Hepatocyte (in vitro differentiated cells): ENCODE data around the gene PRPF31. TPM values are rescaled to one million over a fixed set of nuclear protein-coding genes. Genes with fewer than 3 reads are reported as not detected.
A peak's percentile ranks its signal among the peaks of the same experiment; 100 is the strongest.

Experiments used
- DNase-seq: peaks from one replicate; pipeline ENCODE4 v3.0.0-alpha.2; 2016; ENCODE audit warnings: low spot score
- H2AFZ ChIP-seq: fragments of 200-600 bp; sonication (generic); 2 replicates; pipeline ENCODE4 v1.6.0; 2016; ENCODE audit warnings: antibody characterized with exemption, mild to moderate bottlenecking
- H3K27ac ChIP-seq: fragments of 200-600 bp; sonication (generic); 2 replicates; pipeline ENCODE4 v1.5.1; 2016; ENCODE audit warnings: mild to moderate bottlenecking
- H3K27me3 ChIP-seq: fragments of 200-600 bp; sonication (generic); 2 replicates; pipeline ENCODE4 v1.6.1; 2016
- H3K36me3 ChIP-seq: fragments of 200-600 bp; sonication (generic); replicated peaks from 2 replicates; pipeline ENCODE4 v1.5.1; 2016; ENCODE audit warnings: low read depth; ENCODE audit not compliant: insufficient read depth
- H3K4me1 ChIP-seq: fragments of 200-600 bp; sonication (generic); 2 replicates; pipeline ENCODE4 v1.5.1; 2016; ENCODE audit warnings: mild to moderate bottlenecking, moderate library complexity; ENCODE audit not compliant: insufficient read depth
- H3K4me2 ChIP-seq: fragments of 200-600 bp; sonication (generic); 2 replicates; pipeline ENCODE4 v1.6.0; 2016
- H3K4me3 ChIP-seq: fragments of 200-600 bp; sonication (generic); 2 replicates; pipeline ENCODE4 v1.5.1; 2016; ENCODE audit warnings: mild to moderate bottlenecking
- H3K79me2 ChIP-seq: fragments of 200-600 bp; sonication (generic); 2 replicates; pipeline ENCODE4 v1.6.0; 2017; ENCODE audit warnings: mild to moderate bottlenecking
- H3K9me2 ChIP-seq: fragments of 200-600 bp; sonication (generic); replicated peaks from 2 replicates; pipeline ENCODE4 v1.6.0; 2017; ENCODE audit warnings: mild to moderate bottlenecking; ENCODE audit not compliant: insufficient read depth
- H3K9me3 ChIP-seq: fragments of 200-600 bp; sonication (generic); 2 replicates; pipeline ENCODE4 v1.5.1; 2016; ENCODE audit warnings: low read depth, mild to moderate bottlenecking
- H4K20me1 ChIP-seq: fragments of 200-600 bp; sonication (generic); 2 replicates; pipeline ENCODE4 v1.6.0; 2016; ENCODE audit warnings: mild to moderate bottlenecking; ENCODE audit not compliant: insufficient read depth, poor library complexity, severe bottlenecking
- EZH2 ChIP-seq: fragments of 200-600 bp; sonication (generic); IDR thresholded peaks from 2 replicates; pipeline ENCODE4 v1.6.1; 2016; ENCODE audit warnings: antibody characterized with exemption, mild to moderate bottlenecking, borderline replicate concordance
- EZH2phosphoT487 ChIP-seq: fragments of 200-600 bp; sonication (generic); IDR thresholded peaks from one replicate; pipeline ENCODE4 v1.6.1; 2018; ENCODE audit warnings: antibody characterized with exemption, mild to moderate bottlenecking, low read depth, moderate library complexity; ENCODE audit not compliant: unreplicated experiment, severe bottlenecking
- WGBS: methylation state at CpG from one replicate; pipeline ENCODE4 v1.1.6; 2016; ENCODE audit warnings: low lambda C conversion rate; ENCODE audit errors: missing lambda C conversion rate; 5-methylcytosine and 5-hydroxymethylcytosine counted together
- polyA plus RNA-seq: library from polyadenylated mRNA; unstranded; fragments of >200 nt; fragmentation: Nextera tagmentation; extraction: Ambion mirVana; gene quantifications from 2 replicates; pipeline ENCODE4 v1.2.1, GENCODE V29; 2016
- total RNA-seq: library from RNA; depleted of rRNA; stranded (reverse); fragments of >200 nt; gene quantifications from 2 replicates; pipeline ENCODE4 v1.2.3, GENCODE V29; 2014
- TF ChIP-seq, protein P1 (sequence below): fragments of 200-600 bp; sonication (generic); IDR thresholded peaks from 2 replicates; pipeline ENCODE4 v1.5.1; 2016; ENCODE audit warnings: antibody characterized with exemption, mild to moderate bottlenecking; ENCODE audit not compliant: poor library complexity

Gene PRPF31
- total and polyA plus RNA-seq, 2 experiments from 2014 or later: 59.7 to 77.6 TPM

DNA sequence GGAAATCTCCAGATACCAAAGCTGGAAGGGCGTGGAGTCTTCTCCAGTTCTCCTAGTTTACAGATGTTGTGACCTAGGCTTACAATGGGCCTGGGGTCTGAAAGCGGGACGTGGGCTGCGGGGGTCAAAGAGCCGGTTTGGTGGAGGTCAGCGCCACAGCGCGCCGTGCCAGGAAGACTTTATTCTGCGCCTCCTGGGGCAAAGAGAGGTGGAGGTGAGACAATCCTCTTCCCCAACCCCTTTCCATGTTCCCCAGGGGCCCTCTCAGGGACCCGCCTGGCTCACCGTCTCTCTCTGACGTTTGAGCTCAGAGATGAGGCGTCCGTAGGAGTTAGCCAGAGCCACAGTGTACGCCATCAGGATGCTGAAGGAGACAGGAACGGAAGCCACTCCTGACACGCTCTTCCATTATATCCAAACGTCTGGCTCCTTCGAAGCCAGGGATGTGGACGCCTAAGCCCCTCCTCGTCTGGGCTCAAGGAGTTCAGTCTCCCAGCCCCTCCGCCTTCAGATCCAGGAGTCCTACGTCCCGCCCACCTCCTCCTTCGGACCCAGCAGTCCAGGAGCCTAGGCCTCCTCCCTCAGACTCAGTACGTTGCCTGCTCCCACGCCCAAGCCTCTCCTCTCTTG, 44.7 kb downstream of the PRPF31 start:
- 5% methylated on average over 28 of the region's 28 CpGs for WGBS
- peak; percentile 61 for DNase-seq

GRCh38 chr19:54160854-54161253, 45.3 kb downstream of the PRPF31 start:
- WGBS: 72% methylated on average over 13 of the region's 13 CpGs
- H3K36me3 ChIP-seq: no peaks in the 10 kb centered on the region
- TF ChIP-seq EZH2phosphoT487 (no peak), EZH2 (no peak)
- TF ChIP-seq, protein P1, sequence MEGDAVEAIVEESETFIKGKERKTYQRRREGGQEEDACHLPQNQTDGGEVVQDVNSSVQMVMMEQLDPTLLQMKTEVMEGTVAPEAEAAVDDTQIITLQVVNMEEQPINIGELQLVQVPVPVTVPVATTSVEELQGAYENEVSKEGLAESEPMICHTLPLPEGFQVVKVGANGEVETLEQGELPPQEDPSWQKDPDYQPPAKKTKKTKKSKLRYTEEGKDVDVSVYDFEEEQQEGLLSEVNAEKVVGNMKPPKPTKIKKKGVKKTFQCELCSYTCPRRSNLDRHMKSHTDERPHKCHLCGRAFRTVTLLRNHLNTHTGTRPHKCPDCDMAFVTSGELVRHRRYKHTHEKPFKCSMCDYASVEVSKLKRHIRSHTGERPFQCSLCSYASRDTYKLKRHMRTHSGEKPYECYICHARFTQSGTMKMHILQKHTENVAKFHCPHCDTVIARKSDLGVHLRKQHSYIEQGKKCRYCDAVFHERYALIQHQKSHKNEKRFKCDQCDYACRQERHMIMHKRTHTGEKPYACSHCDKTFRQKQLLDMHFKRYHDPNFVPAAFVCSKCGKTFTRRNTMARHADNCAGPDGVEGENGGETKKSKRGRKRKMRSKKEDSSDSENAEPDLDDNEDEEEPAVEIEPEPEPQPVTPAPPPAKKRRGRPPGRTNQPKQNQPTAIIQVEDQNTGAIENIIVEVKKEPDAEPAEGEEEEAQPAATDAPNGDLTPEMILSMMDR: no peak
- H3K27me3 ChIP-seq: no peaks in the 10 kb centered on the region
- peak overlapping the region; percentile 20 for H3K4me3 ChIP-seq
- DNase-seq: no peak
- peaks cover 20% of the 10 kb centered on the region for H3K4me1 ChIP-seq
- H3K79me2 ChIP-seq: peaks cover 14% of the 10 kb centered on the region
- peak overlapping the region; percentile 79 for H3K27ac ChIP-seq
- peak overlapping the region; percentile 79 for H3K4me2 ChIP-seq
- H2AFZ ChIP-seq: peak overlapping the region; percentile 46
- no peaks in the 10 kb centered on the region for H4K20me1 ChIP-seq
- no peaks in the 10 kb centered on the region for H3K9me3 ChIP-seq
- H3K9me2 ChIP-seq: no peaks in the 10 kb centered on the region

More for the DNA sequence above, 44.7 kb downstream of the PRPF31 start:
- Histone ChIP-seq H3K36me3 (no peaks in the 10 kb centered on the region), H2AFZ (peak overlapping the region; percentile 46), H3K9me3 (no peaks in the 10 kb centered on the region), H3K4me1 (peaks cover 20% of the 10 kb centered on the region), H3K27me3 (no peaks in the 10 kb centered on the region), H3K79me2 (peaks cover 14% of the 10 kb centered on the region), H4K20me1 (no peaks in the 10 kb centered on the region), H3K4me2 (peak overlapping the region; percentile 79), H3K27ac (peak overlapping the region; percentile 79), H3K9me2 (no peaks in the 10 kb centered on the region), H3K4me3 (peak overlapping the region; percentile 20)
- TF ChIP-seq EZH2phosphoT487: no peak

- Histone ChIP-seq H3K36me3 (no peaks in the 10 kb centered on the region), H2AFZ (no peak overlapping the region), H3K79me2 (peaks cover 14% of the 10 kb centered on the region), H3K4me1 (peaks cover 20% of the 10 kb centered on the region), H3K4me2 (peak overlapping the region; percentile 79), H3K27ac (peak overlapping the region; percentile 45), H3K9me2 (no peaks in the 10 kb centered on the region), H3K27me3 (no peaks in the 10 kb centered on the region), H3K9me3 (no peaks in the 10 kb centered on the region), H4K20me1 (no peaks in the 10 kb centered on the region), H3K4me3 (no peak overlapping the region)
- peak; percentile 91 for DNase-seq
- TF ChIP-seq EZH2phosphoT487: no peak
- no peak for TF ChIP-seq EZH2
- TF ChIP-seq, protein P1: no peak
- 12% methylated on average over 23 of the region's 35 CpGs for WGBS
These were observed 46.8 kb downstream of the PRPF31 start for GRCh38 chr19:54162241-54162805.

DNA sequence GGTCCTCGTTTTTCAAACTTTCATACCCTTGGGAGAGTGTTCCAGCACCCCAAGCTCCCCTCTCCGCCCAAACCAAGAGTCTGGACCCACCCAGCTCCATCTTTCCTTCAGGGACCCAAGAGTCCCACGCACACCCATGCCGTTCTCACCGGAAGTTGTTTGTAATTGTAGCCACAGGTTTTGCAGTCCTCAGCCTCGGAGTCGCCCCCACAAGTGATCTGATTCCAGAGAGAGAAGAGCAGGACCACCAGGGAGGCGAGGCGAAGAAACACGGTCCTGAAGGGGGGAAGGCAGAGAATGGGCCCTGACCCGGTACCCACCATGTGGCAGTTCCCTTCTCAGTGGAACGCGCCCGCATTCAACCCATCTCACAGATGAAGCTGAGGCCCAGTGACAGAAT, 47.3 kb downstream of the PRPF31 start:
- H3K4me1 ChIP-seq: peaks cover 20% of the 10 kb centered on the region
- WGBS: 96% methylated on average over 14 of the region's 14 CpGs
- no peak overlapping the region for H2AFZ ChIP-seq
- no peaks in the 10 kb centered on the region for H3K36me3 ChIP-seq
- no peak for TF ChIP-seq EZH2
- no peak for TF ChIP-seq EZH2phosphoT487
- TF ChIP-seq, protein P1: no peak
- H3K9me3 ChIP-seq: no peaks in the 10 kb centered on the region
- peaks cover 12% of the 10 kb centered on the region for H3K79me2 ChIP-seq
- H3K4me2 ChIP-seq: peak overlapping the region; percentile 79
- H3K27me3 ChIP-seq: no peaks in the 10 kb centered on the region
- H4K20me1 ChIP-seq: no peaks in the 10 kb centered on the region
- no peak overlapping the region for H3K4me3 ChIP-seq
- H3K27ac ChIP-seq: peak overlapping the region; percentile 45
- no peaks in the 10 kb centered on the region for H3K9me2 ChIP-seq
- DNase-seq: no peak
